Frontal cortex (tissue), 4 donors: ENCODE measurements around the gene ZBED1. TPM values are rescaled to one million over a fixed set of nuclear protein-coding genes. Genes with fewer than 3 reads are reported as not detected.
A peak's percentile ranks its signal among the peaks of the same experiment; 100 is the strongest.
"Not testable (repeated sequence)": the region's sequence is repeated elsewhere in the genome, so short reads cannot be mapped to it uniquely, and the experiment has no call there.

Experiments used
- DNase-seq, 2 donors: peaks; one replicate each; pipeline ENCODE4 v3.0.0; 2012; ENCODE audit warnings: low spot score in 2 of 2
- FAIRE-seq: peaks from 2 replicates; lab custom pipeline; 2012; peaks lifted over from hg19 to GRCh38; lab: Jason Lieb, UNC
- total RNA-seq: library from RNA; depleted of rRNA; stranded (reverse); fragments of >200 nt; gene quantifications from one replicate; pipeline ENCODE4 v1.2.3, GENCODE V29; 2014
- donor health status: control.
- donor health status: control.
- donor health status: control.

The ZBED1 gene
- total RNA-seq = 33.0 TPM

DNA sequence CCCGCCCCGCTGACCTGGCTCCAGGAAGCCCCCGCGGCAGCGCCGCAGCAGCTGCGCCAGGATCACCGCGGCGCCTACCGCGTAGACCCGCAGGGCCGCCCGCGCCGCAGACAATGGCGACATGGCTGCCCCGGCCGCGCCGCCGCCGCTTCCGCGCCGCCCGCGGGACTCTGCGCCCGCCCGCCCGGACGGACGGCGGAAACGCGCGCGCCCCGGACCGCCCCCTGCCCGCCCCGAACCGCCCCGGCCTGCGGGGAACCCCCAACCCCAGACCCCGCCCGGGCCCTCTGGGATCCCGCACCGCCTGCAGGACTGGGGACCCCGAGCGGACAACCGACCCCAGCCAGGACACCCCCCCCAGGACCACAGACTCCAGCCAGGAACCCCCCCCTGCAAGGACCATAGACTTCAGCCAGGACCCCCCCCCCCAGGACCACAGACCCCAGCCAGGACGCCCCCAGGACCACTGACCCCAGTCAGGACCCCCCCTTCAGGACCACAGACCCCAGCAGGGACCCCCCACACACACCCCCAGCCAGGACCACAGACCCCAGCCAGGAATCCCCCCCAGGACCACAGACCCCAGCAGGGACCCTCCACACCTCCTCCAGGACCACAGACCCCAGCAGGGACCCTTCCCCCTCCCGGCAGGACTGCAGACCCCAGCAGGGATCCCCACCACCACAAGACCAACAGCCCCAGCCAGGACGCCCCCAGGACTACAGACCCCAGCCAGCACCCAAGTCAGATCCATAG, at the start of gene ZBED1, which contains the start of gene DHRSX:
Gene ZBED1, minus strand, starts transcription at position 174 of the 756 bp plus-strand sequence. CDS start 10,257 bp downstream, outside the sequence.
Gene DHRSX, minus strand, starts transcription at position 174 of the 756 bp plus-strand sequence. Its CDS starts 51 bp downstream, at position 123.
- DNase-seq (peak; percentile 70), FAIRE-seq (no peak)

DNA sequence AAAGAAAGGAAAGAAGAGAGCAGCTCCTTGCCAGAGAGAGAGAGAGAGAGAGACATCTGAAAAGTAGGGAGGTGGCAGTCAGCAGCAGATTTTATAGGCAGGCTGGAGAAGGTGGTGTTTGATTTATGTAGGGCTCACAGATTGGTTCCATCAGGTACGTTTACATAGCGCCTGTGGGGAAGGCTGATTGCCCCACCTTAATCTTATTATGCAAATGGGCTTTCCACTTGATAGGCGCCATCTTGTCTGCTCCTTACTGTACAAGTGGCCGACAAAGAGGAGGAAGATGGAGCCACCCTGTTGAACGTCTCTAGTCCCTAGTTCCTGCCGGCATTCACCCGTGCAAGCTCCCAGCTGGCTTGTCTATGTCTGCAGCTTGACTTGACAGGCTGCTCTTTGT, 49.1 kb upstream of the ZBED1 start:
- FAIRE-seq (no peak), DNase-seq (no peak)

DNA sequence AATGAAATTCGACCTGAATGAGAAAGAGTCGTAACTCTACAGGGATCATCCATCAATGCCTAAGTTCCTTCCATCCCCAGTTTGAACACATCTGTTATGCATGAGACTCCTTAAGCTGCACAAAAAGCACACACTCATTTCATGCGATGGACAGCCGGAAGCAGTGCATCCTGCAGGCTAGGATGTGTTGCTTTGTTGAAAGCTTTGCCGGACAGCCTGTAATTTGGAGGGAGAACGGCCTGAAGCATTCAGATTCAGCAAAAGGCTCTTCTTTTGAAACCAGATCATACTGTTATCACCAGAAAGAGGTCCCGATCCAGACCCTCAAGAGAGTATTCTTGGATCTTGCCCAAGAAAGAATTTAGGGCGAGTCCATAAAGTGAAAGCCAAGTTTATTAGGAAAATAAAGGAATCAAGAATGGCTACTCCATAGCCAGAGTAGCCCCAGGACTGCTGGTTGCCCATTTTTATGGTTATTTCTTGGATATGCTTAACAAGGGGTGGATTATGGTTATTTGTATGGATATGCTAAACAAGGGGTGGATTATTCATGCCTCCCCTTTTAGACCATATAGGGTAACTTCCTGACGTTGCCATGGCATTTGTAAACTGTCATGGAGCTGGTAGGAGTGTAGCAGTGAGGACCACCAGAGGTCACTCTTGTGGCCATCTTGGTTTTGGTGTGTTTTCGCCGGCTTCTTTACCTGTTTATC, 48.1 kb upstream of the ZBED1 start:
- DNase-seq (no peak), FAIRE-seq (no peak)

DNA sequence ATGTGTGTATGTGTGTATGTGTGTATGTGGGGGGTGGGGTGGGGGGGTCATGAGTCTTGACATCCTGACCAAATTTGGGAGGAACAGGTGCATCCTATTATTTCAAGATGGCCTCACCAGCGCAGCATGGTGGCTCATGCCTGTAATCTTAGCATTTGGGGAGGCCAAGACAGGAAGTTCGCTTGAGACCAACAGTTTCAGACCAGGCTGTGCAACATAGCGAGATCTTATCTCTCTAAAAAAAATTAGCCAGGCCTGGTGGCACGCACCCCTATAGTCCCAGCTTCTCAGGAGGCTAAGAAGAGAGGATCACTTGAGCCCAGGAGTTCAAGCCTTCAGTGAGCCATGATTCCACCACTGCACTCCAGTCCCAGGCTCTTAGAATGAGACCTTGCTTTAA, 47.0 kb upstream of the ZBED1 start:
- FAIRE-seq = no peak
- no peak for DNase-seq

DNA sequence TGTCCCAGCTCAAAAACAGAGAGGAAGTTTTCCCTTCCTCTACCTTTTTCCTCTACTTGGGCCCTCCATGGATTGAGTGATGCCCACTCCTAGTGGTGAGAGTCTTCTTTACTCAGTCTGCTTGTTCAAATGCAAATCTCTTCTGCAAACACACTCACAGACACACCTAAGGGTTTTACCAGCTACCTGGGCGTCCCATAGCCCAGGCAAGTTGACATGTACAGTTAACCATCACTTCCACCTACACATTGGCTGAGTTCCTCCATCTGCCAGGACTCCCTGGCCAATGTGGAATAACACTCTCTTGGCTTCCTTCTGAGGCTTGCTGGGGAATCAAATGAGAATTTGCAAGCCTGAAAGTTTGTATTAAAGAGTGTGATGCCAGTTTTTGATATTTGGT, 45.7 kb upstream of the ZBED1 start:
- FAIRE-seq (no peak), DNase-seq (no peak)

DNA sequence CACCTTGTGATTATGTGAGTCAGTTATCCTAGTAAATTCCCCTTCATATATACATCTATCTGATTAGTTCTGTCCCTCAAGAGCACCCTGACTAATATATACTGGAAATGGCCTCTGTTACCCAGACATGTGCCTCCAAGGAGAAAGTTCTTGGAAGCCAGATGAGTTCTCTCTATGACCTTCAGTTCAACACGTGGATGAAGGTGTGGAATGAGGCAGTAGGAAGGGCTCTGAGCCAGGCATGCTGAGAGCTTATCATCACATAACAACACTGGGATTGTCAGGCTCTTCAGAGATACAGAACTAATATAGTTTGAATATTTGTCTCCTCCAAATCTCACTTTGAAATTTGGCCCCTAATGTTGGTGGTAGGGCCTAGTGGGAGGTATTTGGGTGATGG, 44.4 kb upstream of the ZBED1 start:
- FAIRE-seq (no peak), DNase-seq (no peak)

DNA sequence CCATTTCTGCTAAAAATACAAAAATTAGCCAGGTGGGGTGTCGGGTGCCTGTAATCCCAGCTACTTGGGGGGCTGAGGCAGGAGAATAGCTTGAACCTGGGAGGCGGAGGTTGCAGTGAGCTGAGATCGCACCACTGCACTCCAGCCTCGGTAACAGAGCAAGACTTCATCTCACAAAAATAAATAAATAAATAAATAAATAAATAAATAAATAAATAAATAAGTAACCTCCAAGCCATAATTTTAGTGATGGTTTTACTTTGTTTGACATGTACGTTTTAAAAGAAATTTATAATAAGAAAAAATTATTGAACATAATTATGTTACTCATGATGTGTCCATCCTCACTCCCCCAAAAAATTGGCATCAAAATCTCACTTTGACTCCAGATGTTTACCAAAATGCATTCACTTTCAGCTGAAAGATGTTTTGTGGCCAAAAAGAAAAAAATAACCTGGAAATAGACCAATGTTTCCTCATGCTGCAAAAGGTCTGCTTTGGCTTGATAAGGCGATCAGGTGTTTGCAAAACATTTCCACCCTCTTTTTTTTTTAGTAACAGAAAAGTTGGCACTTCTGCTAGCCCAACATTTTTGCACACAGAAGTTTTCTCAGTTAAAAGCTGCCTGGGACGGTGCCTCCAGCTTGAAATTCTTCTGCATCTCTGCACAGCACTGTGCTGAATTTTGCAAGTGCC, 42.2 kb upstream of the ZBED1 start:
- DNase-seq = no peak
- no peak for FAIRE-seq

DNA sequence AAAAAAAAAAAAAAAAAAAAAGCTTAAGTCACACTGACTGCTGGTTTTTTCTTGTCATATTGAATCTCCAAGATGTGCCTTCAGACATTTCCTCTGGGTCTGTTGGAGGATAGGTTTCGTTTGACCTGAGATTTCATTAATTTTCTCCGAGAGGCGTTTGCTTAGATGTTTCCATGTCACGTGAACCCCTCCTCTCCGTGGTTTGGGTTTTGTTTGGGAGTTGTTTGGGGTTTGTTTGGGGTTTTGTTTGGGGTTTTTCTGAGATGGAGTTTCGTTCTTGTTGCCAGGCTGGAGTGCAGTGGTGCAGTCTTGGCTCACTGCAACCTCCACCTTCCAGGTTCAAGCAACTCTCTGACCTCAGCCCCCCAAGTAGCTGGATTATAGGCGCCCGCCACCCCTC, 40.8 kb upstream of the ZBED1 start:
- FAIRE-seq (no peak), DNase-seq (no peak)

DNA sequence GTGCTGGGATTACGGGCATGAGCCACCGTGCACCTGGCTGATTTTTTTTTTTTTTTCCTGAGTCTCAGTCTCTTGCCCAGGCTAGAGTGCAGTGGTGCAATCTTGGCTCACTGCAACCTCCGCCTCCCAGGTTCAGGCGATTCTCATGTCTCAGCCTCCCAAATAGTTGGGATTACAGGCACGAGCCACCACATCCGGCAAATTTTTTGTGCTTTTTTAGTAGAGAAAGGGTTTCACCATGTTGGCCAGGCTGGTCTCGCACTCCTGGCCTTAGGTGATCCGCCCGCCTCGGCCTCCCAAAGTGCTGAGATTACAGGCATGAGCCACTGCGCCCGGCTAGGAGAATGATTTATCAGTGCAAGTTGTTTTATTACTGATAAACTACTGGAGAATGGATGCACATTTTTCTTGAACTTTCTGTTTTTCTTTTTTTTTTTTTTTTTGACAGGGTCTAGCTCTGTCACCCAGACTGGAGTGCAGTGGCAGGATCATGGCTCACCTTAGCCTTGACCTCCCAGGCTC, 39.7 kb upstream of the ZBED1 start:
- FAIRE-seq (no peak), DNase-seq (no peak)

DNA sequence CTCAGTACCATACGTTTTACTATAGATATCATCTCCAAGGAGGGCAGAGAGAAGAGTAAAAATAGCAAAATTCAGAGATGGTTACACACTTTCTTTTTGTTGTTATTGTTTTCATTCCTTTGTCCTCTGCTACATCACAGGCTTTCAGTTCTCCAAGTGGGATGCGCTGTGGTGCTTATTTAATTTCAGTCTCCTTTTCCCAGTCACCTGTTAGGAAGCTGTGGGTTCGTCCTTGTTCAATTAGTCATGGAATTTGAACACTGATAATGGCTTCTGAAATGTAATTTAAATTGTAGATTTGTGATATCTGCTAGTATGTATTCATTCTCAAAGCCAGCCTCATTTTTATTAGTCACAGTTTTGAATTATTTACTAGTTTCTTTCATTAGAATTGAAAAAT, 38.8 kb upstream of the ZBED1 start:
- no peak for FAIRE-seq
- no peak for DNase-seq

- DNase-seq (no peak), FAIRE-seq (no peak)
These were observed 37.4 kb upstream of the ZBED1 start for GRCh38 chrX:2538031-2538757.

GRCh38 chrX:2536974-2537373, 36.2 kb upstream of the ZBED1 start:
- FAIRE-seq (no peak), DNase-seq (no peak)

GRCh38 chrX:2536141-2536540, 35.4 kb upstream of the ZBED1 start:
- FAIRE-seq (no peak), DNase-seq (no peak)

GRCh38 chrX:2534261-2535021, 33.7 kb upstream of the ZBED1 start:
- not testable (repeated sequence) for DNase-seq, FAIRE-seq

- FAIRE-seq (no peak), DNase-seq (no peak)
These were observed 32.6 kb upstream of the ZBED1 start for GRCh38 chrX:2533424-2533823.

- DNase-seq = no peak
- no peak for FAIRE-seq
These were observed 25.6 kb upstream of the ZBED1 start for GRCh38 chrX:2526390-2526789.

GRCh38 chrX:2523911-2524310, 23.1 kb upstream of the ZBED1 start:
- DNase-seq (no peak), FAIRE-seq (no peak)

GRCh38 chrX:2521927-2522386, 21.2 kb upstream of the ZBED1 start:
- FAIRE-seq (no peak), DNase-seq (no peak)
